COLO829 (cell line): ENCODE results near the gene TMEM201.
A peak's percentile ranks its signal among the peaks of the same experiment; 100 is the strongest.

Experiments
- DNase-seq: peaks from one replicate; pipeline ENCODE4 v3.0.0; 2012; ENCODE audit warnings: low spot score

TMEM201 gene

DNA sequence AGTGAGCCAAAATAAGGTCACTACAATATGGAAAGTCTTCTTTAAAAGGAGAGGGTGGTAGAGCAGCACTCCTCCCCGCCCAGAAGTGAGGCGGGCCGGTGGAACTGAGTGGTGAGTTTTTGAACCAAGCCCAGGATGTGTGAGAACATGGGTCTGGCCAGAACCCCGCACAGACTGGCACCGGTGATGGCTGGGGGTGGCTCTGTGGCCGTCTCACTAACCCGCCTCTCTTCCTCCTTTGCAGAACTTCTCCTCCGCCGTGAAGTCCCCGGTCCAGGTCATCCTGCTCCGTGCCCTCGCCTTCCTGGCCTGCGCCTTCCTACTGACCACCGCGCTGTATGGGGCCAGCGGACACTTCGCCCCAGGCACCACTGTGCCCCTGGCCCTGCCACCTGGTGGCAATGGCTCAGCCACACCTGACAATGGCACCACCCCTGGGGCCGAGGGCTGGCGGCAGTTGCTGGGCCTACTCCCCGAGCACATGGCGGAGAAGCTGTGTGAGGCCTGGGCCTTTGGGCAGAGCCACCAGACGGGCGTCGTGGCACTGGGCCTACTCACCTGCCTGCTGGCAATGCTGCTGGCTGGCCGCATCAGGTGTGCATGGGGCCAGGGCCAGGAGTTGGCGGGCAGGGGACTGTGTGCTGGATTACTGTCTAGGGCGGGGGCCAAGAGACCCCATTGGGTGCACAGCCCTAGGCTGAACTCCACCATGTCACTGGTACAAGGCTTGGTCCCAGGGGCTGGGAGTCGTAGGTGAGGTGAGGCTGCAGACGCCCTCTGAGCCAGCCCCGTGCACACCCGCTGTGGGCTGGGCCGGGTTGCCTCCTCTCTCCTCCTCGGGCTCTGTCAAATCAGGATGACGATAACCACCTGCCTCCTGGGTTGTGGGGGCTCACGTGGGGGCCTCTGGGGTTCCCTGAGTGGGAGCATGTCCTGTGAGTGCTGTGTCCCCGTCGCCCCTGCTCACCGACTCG is 12.4 kb downstream of the TMEM201 start:
- no peak for DNase-seq

DNA sequence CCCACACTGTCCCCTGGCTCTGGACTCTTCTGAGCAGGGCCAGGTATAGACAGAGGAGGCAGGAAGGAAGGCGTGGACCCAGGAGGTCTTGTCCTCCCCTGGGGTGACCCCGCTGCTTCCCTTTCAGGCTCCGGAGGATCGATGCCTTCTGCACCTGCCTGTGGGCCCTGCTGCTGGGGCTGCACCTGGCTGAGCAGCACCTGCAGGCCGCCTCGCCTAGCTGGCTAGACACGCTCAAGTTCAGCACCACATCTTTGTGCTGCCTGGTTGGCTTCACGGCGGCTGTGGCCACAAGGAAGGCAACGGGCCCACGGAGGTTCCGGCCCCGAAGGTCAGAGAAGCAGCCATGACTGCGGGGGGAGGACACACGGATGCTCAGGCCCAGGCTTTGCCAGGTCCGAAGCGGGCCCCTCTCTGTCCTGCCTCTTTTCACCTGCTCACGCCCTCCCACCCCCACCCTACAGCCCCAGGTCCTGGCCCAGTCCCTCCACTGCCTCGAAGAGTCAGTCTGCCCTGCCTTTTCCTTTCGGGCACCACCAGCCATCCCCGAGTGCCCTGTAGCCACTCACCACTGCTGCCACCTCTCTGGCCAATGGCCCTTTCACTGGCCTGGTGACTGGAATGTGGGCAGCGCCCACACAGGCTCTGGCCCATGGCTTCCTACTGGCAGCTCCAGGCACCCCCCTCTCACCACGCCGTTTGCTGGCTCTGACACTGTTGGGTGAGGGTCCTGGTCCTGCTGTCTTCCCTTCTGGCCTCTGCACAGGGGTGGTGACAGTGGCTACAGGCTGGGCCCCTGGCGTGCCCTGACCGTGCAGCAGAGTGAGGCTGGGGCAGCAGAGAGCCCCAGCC is 13.5 kb downstream of the TMEM201 start:
- DNase-seq: no peak

DNA sequence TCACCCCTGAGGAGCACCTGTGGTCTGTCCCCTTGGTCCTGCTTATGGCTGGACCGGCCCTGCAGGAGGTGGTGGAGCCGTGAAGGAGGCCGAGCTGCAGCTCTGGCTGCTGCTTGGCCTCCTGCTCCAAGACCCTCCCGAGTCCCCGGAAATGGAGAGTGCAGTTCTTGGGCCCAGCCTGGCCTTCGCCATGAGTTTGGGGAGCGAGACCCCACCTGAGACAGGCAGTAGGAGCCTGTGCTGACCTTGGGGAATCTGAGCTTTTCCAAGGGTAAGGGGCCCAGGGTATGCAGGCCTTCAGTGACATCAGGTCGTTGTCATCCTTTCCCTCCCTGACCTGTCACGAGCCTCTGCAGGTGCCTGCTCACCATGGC is 14.1 kb downstream of the TMEM201 start:
- DNase-seq: no peak

DNA sequence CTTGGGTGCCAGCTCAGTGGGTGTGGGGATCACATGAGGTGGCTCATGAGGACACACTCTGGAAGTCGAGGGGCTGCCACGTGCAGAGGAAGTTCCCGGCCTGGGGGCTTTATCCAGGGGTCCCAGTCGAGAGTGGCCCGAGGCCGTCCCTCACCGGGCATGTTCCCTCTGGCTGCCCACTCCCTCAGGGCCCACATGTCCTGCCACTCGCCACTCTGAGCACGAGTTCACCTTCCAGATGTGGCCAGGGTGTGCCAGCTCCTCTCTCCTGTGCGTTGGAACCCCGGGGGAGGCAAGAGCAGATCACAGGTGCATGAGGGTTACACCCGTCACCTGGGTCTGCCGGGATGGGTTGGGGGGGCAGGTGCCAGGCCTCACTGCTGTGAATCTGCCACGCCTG is 14.6 kb downstream of the TMEM201 start:
- DNase-seq: no peak

DNA sequence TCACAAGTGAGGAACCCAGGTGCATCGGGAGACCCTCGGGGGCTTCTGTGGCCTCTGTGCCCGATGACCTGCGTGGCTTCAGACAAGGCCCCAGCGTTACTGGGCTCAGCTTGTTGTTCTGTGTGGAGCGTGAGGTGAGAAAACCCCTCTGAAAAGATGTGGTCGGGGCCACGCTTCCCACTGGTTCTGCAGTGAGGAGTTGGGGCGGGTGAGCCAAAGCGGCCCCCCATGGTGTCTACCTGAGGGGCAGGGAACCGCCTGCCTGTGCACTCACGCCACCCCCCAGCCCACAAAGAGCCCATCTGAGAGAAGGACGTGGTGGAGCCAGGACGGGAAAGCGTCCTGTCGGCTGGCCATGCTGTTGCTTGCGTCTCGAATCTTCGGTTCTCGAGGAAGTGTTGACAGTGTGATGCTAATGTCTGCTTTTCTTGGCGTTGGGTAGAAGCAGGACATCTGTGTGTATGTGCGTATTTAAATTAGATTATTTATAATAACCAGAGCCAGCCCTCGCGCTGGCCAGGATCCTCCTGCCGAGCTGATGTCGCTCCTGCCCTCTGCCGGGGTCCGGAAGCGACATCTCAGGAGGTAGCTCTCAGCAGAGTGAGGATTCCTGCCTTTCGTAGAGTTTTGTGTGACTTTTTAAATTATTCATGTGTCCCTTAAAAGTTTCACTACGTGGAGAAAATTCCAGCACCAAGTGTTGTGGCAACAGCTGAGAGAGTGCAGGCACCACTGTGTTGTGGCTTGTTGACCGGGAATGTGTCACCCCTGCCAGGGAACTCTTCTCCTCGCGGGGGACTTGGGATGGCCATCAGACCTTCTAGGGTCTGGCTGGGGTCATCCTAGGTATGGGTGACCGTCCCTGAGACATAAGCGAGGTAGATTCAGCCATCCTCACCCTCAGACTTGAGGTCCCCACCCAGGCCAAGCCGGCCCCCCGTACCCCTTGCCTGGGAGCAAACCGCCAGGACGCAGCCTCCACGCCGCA is 15.3 kb downstream of the TMEM201 start:
- DNase-seq: no peak

DNA sequence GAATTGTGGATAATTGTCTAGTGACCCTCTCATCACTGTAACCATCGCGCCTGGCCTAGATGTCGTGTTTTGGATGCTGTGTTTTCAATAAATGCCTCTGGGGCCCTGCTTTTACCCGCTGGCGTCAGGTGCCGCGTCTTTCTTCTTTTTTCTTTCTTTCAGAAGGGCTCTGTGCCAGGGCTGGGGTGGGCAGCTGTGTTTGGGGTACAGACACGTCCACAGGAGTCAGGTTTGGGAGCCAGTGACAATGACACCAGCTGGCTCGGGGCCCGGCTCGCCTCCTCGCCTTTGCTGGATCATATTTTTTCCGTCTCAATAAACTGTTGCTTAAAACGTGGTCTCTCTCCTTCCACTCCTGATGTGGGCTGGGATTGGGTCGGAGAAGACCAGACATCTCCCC is 16.1 kb downstream of the TMEM201 start:
- DNase-seq: no peak

DNA sequence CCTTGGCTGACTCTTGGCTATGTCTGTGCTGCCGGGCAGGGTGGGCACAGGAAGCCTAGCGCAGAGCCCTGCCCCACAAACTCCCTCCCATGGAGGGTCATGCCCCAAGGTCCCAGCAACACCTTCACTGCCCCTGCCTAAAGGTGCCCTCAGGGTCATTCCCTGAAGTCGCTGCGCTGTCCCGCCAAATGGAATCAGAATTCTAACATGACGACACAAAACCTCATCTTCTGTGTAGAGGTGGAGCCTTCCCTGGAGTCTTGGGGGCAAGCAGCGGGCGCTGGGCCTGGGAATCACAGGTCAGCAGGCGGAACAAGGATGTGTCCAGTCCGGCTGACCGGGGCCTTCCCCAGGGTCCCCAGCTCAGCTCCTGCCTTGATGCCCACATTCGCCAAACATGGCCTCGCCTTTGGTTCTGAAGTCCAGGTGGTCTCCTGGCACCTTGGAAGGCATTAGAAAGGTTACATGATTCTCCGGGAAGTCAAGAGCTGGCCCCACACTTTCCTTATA is 17.3 kb downstream of the TMEM201 start:
- no peak for DNase-seq

DNA sequence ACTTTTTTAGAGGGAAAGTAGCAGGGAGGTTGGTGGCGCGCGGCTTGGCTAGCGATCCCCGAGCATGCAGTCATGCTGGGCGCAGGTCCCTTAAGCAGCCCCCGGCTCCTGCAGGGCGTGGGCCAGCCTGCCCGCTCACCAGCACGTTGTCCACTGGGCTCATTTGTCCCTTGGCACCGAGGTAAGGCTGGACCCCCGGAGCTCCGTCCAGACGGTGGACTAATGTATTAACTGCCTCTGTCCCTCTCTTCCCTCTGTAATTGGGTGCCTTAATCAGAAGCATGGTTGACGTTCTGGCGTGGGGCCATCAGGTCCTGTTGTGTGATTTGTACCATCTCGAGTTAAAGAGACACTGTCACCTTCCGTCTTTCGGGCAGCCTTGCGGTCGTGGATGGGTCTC is 17.7 kb downstream of the TMEM201 start:
- DNase-seq: no peak

DNA sequence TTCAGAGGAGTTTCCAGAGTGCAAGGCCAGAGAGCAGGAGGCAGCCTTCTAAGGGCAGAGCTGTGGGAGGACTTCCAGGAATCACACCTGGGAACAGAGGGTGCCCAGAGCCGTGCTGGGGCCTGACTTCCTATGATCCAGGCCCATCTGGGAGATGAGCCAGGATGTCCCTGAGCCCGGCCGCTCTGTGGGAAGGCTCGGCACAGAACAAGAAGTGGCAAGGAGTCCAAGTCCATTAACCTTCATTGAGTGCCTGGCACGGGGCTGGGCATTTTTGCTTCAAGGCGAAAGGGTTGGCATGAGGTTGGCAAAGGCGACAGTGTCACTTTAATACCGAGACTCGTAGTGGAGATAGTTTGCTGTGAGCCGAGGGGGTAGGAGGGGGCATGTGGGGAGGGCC is 18.2 kb downstream of the TMEM201 start:
- no peak for DNase-seq

DNA sequence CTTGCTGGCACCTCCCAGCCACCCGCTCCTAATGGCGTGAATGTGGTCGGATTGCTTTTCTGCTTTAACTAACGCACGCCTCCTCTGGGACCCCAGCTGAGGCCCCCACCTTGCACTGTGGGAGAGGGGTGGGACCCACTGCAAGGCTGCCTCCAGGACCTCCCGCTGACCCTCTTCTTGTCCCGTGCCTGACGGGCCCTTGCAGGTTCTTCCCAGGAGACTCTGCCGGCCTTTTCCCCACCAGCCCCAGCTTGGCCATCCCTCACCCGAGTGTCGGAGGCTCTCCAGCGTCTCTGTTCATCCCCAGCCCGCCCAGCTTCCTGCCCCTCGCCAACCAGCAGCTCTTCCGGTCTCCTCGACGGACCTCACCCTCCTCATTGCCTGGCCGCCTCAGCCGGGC is 18.6 kb downstream of the TMEM201 start:
- DNase-seq: no peak

DNA sequence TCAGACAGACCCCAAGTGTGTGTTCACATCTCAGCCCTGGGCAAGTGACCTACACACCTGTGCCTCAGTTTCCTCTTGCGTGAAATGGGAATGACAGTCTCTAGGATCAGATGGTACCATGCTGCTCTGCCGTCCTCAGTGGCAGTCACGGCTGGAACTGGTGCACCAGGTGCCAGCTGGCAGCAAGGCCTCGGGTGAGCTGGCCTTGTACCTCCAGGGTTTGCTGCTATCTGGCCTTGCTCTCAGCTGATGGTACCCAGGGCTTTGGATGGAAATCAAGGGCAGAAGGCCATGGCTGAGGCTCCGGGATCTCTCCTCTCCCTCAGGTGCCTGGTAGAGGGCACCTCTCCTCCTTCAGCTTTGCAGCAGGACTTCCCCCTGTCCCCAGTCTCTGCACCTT is 21.3 kb downstream of the TMEM201 start:
- no peak for DNase-seq

DNA sequence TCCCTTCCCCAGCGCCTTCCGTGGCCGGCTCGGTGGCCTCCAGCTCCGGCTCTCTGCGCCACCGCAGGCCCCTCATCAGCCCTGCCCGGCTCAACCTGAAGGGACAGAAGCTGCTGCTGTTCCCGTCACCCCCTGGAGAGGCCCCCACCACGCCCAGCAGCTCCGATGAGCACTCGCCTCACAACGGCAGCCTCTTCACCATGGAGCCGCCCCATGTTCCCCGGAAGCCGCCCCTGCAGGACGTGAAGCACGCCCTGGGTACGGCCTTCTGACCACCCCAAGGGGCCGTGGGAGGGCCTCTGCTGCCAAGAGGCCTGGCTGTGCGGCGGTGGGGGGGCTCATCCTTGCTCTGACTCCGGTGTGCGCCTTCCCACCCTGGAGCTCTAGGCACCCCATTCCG is 21.8 kb downstream of the TMEM201 start:
- DNase-seq: no peak

DNA sequence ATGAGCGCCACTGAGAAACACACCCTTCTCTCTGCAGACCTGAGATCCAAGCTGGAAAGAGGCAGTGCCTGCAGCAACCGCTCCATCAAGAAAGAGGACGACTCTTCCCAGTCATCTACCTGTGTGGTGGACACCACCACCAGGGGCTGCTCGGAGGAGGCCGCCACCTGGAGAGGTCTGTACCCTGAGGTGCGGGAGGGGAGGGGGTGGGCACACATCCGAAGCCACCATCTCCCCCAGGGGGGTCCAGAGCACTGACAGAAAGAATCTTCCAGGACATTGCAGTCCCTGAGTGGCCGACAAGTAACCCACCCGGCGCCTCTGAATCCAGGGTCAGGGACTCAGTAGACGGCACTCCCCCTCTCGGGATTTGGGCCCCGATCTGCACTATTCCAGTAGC is 23.0 kb downstream of the TMEM201 start:
- DNase-seq: no peak

DNA sequence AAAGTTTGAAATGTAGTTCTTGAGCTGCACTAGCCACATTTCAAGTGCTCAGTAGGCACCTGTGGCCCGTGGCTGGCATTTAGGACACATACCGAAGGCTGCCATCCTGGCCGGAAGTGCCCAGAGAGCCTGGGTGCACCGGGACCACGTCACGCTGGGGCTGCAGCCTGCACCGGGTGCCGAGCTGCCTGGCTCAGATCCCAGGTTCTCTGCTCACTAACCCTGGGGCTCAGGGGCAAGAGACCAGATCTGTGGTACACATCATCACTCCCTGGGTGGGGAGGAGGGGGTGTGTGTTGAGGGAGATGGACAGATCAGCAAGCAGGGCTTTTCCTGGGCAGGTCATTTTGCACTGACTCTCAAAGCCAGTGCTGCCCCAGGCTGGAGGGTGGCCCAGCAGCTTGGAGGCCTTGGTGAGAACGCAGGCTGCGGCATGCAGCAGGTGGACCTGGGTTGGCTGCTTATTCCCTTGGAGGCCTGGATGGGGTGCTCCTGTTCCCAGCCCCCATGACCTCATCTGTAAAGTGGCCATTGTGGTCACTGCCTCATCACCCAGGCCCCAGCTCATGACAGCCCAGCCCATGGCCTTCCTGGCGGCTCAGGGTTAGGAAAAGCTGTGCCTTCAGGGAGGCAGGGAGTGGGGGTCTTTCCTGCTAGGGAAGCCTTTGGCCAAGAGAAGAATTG is 23.6 kb downstream of the TMEM201 start:
- no peak for DNase-seq

DNA sequence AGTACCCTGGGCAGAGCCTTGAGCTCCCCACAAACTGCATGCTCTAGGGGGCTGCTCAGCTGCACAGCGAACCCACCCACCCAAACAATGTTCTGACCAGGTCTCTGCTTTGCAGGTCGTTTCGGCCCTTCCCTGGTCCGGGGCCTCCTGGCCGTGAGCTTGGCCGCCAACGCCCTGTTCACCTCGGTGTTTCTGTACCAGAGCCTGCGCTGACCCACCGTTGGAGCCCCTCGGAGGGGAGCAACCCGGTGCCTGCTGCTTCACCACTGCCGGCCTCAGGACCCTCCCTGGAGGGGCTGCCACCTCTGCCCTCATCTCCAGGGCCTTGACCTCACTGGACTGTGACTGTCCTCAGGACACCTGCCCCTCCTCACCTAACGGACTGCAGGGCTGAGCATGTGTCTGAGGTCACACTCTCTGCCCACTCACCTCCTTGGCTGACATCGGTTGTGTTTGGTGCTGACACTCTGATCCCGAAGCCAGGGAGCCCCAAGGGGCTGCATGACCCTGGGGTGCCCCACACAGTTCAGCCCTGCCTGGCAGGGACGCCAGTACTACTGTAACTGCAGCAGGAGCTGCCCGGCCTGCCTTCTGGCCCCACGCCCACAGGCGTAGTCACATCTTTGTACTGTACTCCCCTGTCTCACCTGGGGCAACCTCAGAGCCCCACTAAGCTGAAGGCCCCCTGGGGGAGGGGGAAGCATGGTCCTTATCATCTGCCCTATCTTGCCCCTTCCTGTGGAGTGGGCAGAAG is 24.3 kb downstream of the TMEM201 start:
- no peak for DNase-seq

DNA sequence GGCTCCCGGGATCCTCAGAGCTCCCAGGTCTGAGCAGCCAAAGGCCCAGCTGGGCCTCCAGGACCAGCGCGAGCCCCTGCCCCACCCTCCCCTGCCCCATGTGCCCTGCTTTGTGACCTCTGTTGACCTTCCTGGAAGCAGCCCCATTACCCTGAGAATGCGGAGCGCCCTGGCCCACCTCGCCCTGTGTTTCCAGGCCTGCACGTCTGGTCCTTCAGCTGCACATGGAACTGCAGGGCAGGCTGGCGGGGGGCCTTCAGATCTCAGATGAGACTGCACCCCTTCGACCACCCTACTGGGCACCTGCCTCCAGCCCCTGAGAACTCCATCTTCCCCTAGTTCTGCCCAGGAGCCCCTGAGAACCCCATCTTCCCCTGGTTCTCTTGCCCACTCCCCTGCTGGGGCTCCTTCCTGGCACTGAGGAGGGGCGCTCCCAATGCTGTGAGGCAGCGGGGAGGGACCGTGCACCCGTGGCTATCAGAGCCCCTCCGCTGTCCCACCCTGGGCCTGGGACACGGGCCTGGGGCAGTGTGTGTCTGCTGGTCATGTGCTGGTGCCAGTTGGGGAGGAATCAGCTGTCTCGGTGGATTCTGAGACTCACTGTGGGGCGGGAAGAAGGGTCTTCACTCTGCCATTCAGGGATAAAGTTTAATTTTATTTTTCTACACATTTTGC is 25.1 kb downstream of the TMEM201 start:
- DNase-seq: no peak

DNA sequence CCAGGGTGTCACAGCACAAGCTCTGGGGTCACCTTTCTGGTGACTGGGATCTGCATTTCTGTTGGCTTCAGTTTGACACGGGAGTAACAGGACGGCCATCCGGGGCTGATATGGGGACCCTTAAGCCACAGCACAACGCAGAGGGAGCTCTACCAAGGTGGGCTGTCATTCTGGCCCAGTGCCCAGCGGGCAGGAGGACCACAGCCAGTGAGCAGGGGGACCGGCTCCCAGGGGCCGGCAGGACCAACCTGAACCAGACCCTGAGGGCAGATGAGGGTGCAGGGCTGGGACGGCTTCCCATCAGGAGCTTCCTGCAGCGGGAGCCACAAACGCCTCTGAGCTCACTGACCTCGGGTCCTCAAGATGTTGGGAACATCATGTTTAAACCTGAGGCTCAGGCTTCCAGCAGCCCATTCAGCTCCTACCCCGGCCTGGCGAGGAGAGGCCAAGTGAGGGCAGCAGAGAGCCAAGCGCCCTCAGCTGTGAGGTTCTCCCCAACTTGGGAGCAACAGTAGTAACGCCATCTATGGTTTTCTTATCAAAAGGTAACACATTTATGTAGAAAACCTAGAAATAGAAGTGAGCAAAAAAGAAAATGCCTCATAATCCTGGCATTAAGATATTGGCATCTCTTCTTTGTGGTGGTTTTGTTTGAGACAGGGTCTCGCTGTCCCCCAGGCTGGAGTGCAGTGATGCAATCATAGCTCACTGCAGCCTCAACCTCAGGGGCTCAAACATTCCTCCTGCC is 26.8 kb downstream of the TMEM201 start:
- DNase-seq: peak; percentile 18

DNA sequence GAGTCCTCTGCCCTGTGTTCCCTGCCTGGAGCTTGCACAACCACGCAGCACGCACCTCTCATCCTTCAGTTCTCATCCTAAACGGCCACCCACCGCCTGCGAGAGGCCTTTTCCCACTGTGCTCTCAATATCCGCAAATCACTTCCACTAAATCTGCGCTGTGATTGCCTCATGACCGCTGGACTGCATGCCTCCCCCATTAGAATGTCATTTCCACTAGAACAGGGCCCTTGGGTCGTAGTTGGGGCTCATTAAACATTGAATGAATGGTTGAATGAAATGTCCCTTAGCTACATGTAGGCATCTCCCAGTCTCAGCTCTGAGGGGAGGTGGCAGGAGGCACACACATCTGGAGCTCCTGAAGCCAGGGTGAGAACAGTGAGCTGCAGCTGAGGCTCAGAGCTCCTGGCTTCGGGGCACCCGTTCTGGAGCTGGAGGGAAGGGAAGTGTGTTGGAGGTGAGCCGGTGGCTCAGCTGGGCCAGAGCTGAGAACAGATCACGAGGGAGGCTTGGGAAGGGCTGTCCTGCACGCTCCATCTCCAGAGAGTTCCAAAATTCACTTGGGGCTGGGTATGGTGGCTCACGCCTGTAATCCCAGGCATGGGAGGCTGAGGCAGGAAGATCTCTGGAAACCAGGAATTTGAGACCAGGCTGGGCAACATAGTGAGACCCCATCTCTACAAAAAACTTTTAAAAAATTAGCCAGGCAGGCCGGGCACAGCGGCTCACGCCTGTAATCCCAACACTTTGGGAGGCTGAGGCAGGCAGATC is 30.4 kb downstream of the TMEM201 start:
- no peak for DNase-seq
